ENCODE results near the gene NUDC.
A peak's percentile ranks its signal among the peaks of the same experiment; 100 is the strongest.
"Not testable (repeated sequence)": the region's sequence is repeated elsewhere in the genome, so short reads cannot be mapped to it uniquely, and the experiment has no call there.

The NUDC gene

DNA sequence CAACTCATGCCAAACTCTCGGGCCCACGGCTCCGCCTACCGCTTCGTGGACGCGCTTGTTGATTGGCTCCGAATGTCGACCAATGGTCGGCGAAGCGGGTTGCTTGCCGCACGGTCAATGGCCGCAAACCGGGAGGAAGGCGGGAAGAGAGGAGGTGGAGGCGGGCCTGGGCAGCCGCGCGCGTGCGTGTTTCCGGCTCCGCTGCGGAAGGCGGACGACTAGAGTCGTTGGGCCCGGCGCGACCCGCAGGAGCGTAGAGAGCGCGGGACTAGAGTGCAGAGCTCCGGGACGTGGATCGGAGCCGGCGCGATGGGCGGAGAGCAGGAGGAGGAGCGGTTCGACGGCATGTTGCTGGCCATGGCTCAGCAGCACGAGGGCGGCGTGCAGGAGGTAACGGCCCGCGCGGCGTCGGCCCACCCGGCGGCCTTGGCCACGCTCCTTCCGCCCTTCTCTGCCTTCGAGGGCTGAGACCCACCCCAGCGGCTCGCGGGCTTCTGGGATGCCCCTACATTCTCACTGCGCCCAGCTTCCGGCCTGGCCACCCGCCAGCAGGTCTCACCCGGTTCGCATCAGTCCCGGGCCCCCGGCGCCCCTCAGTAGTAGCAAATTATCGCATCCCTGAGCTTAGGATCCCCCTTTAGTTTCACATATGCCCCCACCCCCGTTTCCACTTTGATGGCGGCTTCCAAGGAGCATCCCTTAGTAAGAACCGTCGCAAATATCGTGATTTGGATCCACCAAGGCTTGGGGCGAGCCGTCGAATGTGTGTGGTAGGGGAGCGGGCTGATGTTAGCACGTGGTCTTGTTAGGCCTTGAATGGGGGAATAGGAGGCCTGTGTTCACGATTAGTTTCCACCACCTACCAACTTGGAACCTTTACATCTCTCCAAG, at the start of gene NUDC:
NUDC (plus strand) TSS at position 204 of the 891 bp plus-strand sequence; CDS start at position 310, 106 bp downstream.
- DNase-seq: peak; percentile 97

DNA sequence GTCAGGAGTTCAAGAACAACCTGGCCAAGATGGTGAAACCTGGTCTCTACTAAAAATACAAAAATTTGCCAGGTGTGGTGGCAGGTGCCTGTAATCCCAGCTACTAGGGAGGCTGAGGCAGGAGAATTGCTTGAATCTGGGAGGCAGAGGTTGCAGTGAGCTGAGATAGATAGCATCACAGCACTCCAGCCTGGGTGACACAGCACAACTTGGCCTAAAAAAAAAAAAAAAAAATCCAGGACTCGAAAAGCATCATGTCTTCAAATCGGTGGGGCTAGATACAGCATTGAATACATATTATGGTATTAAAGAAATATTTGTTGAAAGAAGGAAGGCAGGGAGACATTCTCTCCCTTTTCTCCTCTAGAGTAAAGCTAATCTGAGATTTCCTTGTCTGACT, 48.4 kb upstream of the NUDC start:
- DNase-seq: not testable (repeated sequence)

DNA sequence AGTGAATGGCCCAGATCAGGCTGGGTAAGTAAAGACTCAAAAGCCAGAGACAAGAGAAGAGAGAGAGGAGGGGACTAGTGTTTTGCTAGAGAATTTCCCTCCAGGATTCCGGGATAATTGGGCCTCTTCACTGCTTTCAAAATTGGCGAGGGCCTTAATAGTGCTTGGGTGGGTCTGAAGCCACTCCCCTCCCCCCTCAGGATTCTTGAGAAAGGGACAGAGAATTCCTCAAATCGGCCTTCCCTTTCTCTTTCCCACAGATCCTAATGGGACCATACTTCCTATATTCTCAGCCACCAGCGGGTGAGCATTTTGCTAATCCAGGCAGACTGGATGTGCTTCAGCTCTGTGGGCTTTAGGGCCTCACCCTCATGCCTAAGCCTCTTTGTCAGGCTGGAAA, 46.6 kb upstream of the NUDC start:
- no peak for DNase-seq

DNA sequence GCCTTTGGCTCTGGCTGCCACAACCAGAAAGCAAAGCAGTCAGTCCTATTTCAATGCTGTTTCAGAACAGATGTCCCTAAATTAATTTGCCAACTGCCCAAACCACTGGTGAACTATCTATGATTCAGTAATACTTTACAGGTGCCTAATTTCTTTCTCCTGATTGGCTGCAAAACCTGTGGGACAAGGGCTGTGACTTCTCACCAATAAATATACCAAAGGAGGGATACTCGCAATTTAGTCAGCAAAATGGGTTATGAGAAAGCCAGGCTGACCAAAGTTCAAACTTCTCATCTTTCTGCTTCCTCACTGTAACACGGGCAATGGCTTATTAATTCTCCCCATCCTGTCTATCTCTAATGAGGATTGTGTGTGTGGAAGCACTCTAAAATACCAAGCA, 44.2 kb upstream of the NUDC start:
- no peak for DNase-seq

DNA sequence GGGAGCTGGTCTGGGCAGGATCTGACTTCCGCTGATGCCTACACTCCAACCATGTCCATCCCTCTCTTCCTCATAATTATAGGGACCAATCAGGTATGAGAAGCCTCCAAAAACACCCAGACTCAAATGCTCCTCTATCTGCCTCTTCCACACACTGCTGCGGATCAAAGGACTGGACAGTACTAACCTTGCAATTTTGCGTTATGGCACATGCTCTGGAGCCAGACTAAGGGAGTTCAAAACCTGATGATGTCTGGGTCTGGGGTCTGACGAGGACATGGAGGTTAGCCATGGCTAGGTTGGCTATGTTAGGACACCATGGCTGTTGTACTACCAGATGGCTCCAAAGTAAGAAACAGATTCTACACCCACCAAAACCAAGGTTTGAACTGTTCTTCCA, 41.8 kb upstream of the NUDC start:
- DNase-seq: no peak

DNA sequence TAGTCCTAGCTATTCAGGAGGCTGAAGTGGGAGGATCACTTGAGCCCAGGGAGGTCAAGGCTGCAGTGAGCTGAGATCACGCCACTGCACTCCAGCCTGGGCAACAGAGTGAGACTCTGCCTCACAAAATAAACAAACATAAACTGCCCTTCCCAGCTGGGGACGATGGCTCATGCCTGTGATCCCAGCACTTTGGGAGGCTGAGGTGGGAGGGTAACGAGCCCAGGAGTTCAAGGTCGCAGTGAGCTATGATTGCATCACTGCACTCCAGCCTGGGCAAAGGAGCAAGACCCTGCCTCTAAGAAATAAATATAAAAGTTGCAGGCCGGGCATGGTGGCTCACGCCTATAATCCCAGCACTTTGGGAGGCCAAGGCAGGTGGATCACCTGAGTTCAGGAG, 39.9 kb upstream of the NUDC start:
- DNase-seq: not testable (repeated sequence)

DNA sequence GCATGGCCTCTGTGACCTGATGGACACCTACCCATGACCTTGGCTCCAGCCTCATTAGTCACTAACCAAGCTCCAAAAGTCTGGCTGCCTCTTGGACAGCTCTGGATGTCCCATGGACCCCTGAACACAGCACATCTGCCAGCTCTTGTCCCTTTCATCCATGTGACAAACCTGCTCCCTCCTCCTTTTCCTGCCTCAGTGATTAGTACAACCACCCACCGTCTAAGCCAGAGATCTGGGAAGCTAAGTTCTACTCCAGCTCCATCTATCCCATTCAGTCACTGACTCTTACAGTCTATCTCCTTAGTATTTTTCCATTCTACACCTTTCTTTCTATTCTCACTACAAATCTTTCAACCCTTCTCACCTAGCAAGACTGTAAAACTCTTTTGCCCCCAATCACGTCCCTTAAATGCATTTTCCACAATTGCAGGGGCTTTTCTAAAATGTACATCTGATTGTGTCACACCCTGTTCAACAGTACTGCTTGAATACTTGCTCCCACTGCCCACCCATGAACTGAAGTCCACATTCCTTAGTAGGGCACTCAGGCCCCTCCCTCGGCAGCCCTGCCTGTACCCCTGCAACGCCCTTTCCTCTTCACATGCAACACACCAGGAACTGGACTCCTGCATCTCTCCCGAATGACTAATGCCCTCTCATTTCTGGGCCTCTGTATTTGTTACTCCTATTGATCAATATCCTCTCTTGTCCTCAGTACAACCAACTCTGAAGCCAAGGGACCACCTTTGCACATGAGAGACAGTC, 38.7 kb upstream of the NUDC start:
- DNase-seq: no peak

DNA sequence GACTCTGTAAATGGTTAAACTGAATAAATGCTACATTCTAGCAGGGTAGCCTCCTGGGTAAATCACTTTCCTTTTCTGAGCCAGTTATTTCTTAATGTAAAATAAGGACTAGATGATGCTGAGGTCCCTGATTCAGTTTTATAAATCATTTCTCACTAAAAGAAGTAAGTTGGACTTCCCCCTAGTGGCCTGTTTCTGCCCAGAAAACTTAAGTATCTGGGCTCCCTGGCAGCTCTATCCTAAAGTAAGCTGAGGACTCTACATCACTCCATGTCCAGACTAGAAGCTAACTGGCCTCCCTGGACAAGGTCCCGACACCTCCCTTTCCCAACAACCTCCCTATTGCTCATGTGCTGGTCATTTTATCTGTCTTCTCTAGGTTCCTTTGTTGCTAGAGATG, 34.4 kb upstream of the NUDC start:
- DNase-seq: no peak

DNA sequence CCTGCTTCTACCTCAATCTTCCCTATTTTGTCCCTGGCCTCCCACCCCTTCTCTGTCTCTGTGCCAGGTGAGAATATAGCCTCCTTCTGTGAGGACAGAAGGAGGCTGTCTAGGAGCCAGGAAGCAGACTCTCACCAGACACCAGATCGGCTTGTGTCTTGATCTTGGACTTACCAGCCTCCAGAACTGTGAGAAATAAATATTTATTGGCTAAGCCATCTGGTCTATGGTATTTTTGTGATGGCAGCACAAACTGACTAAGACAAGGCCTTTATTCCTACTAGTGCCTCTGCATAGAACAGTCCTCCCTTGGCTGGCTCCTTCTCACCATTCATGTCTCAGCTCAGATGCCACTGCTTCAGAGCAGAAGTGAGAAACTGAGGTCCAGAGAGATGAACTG, 33.3 kb upstream of the NUDC start:
- DNase-seq: no peak

DNA sequence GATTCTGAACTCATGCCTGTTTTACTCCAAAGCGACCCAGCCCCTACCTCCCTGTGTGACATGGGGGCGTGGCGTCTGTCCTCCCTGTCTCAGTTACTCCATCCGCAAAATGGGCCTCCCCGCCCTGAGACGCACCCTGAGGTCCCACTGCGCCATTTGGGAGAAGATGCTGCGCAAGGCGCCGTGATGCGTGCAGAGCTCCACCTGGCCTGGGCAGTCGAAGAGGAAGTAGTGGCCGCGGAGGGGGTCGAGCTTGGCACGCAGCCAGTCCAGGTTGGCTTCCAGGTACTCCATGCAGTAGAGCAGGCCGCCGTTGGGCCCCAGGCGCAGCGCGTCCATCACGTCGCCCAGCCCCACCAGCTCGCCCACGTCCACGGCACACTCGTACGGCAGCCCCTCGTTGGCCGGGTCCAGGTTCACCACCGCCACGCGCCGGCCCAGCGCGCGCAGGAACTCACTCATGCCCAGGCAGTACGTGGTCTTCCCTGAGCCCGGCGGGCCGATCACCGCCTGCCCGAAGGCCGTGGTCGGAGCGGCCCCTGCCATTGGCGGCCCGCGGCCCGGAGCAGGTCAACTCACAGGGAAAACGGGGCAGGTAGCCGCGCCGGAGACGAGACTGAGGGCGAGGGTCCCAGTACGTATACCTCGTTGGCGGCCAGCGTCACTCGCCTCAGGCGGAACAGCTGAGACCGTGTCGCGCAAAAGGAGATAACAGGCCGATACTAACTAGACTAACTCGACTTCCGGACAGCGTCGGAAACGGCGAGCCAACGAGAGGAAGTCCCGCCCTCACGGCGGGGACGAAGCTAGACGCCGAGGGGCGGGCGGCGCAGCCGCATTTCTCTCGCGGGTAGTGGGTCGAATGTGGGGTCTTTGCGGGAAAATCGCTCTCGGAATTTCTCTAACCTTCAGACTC, 31.7 kb upstream of the NUDC start, which contains the start of gene GPN2:
GPN2 (minus strand) TSS at position 733 of the 916 bp plus-strand sequence; CDS start at position 546, 187 bp downstream.
- peak; percentile 52 for DNase-seq

DNA sequence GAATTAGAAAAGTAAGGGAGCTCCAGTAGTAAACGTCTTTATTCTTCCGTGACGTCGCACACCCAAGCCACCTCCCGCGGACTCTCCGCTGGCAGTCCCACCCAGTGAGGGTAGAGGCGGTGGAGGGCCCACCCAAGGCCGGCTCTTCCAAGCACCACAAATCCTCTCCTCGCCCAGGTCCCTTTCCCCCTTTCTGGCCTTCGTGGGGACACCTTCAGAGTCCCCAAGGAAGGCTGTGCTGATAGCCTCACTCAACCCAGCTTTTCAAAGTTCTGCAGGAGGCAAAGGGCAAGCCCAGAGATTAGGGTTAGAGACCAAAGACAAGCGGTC, 31.1 kb upstream of the NUDC start:
- DNase-seq: no peak

DNA sequence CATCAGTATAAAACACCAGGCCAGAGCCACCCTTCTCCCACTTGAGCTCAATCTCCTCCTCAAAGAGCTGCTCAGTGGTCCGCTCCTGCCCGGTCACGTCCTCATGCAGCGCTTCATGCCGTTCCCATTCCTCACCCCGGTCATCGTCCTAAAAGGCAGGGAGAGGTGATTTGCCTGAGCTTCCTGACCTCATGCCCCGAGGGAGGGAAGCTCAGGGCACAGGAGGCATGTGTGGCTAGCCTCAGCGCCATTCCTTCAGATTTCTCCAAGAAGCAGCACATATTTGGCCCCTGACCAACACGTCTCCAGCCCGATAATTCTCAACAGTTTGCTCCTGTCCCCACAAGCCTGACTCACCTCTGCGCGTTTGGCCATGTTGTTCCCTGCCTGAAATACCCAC, 27.3 kb upstream of the NUDC start:
- no peak for DNase-seq

DNA sequence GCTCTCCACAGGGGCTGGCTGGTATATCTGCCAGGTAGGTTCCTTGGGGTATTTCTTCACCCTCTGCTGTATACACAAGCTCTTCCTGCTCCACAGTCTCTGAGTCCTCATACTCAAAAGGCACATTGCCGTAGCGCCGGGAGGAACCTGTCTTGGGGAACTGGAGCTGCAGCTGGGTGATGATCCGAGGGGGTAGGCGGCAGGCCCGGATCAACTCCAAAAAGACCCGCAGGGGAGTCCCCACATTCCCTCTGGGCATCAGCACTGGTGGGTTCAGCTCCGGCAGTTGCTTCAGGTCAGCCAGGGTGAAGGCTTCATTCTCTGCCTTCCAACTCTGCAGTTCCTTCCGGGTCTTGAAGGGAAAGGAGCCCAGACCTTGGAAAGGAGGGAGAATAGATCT, 24.2 kb upstream of the NUDC start:
- no peak for DNase-seq

DNA sequence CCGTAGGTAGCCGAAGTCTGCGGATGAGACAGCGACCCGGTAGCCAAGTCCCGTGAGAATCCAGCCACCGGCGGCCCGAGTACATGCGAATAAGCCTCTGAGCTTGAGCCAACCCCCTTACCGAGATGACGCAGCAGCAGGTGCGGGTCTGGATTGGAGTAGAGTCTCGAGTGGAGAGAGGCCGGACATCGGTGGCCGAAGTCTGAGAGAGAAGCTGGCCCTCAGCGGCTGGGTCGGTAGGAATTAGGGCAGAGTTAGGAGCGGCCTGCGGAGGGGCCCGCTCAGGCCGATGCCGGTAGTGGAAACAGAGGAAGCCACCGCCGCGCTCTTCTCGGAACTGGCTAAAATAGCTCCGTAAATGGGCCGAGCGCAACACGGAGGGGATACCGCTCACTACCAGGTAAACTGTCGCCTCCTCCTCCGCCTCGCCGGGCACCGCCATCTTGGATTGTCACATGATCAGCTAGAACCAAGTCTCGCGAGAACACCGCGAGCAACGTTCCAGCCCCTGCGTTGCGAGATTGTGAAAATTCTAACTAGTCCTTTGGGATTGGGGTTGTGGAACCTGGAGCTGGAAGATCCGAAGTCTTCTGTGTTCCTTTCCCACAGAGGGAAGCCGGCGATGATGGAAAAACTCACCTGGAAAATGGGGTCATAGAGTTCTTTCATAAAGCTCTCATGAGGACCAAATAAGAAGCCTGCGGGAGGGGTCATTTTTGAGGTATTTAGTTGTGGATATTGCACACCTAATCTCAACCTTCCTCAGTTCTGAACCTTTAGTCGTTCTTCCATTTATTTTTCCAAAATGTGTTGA, 21.3 kb upstream of the NUDC start, which contains the start of gene GPATCH3:
GPATCH3 (minus strand) TSS at position 467 of the 814 bp plus-strand sequence; CDS start at position 442, 25 bp downstream.
- peak; percentile 91 for DNase-seq

DNA sequence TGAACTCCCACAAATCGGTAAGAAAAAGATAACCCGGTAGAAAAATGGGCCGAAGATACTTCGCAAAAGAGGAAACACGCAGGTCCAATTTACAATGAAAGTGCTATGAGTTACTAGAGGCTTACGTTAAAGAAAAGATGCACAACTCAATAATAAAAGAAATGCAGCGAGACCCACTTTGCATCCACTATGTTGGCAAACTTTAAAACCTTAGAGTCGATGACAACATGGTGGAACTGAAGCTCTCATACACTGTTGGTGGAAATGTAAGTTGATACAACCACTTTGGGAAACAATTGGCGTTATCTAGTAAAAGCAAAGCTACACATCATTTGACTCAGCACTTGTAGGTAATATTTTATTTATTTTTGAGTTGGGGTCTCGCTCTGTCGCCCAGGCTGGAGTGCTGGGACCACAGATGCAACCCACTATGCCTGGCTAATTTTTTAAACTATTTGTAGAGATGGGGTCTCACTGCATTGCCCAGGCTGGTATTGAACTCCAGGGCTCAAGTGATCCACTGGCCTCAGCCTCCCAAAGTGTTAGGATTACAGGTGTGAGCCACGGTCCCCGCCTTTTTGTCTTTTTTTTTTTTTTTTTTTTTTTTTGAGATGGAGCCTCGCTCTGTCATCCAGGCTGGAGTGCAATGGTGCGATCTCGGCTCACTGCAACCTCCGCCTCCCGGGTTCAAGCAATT, 20.6 kb upstream of the NUDC start:
- DNase-seq: no peak

DNA sequence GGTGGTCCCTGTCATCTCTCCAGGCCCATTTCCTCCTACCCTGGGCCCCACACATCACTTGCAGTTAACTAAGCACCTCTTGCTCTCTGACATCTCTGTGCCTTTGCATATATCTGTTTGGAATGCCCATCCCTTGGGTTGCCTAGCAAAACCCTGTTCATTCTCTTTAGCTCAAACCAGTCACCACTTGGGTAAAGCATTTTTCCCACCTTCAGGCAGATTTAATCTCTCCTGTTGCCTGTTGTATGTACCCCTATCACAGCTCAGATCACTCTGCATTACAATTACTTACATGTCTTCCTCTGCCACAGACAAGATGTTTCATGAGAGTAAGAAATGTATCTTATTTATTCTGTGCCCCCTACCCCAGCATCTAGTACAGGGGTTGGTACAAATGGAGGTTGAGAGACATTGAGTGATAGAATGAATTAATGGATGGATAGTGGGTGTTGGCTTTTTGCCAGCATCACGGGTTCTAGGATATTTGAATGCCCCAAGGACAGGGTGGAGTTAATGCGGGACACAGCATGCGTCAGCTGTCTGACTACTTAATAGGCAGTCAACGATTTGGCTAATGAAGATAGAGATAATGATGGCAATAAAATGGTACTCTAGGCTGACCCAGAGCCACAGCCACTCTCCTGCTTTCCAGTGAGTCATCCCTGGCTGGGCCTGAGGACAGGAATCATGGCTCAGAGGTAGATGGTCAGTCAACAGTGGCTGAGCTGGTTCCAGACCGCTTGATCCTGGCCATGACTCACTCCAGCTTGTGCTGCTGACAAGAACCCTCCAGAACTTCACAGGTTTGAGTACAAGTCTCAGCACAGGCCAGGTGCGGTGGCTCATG, 14.2 kb upstream of the NUDC start:
- no peak for DNase-seq

DNA sequence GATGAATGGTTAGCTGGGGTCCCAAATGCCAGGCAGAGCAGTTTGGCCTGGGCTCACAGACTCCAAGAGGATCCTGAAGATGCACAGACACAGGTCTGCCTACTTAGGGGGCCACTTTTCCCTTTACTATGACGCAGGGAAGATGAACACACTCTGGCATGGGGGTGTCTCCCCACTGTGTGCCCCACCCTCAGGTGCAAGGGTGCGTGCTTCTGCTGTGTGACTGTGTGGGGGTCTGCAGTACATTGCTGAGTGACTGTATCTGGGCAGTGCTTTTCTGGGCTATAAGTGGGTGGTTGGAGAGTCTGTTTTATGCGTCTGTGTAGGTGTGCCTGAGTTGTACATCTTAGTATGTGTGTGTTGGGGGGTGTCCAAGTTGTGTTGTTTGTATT, 11.6 kb upstream of the NUDC start:
- DNase-seq: no peak

DNA sequence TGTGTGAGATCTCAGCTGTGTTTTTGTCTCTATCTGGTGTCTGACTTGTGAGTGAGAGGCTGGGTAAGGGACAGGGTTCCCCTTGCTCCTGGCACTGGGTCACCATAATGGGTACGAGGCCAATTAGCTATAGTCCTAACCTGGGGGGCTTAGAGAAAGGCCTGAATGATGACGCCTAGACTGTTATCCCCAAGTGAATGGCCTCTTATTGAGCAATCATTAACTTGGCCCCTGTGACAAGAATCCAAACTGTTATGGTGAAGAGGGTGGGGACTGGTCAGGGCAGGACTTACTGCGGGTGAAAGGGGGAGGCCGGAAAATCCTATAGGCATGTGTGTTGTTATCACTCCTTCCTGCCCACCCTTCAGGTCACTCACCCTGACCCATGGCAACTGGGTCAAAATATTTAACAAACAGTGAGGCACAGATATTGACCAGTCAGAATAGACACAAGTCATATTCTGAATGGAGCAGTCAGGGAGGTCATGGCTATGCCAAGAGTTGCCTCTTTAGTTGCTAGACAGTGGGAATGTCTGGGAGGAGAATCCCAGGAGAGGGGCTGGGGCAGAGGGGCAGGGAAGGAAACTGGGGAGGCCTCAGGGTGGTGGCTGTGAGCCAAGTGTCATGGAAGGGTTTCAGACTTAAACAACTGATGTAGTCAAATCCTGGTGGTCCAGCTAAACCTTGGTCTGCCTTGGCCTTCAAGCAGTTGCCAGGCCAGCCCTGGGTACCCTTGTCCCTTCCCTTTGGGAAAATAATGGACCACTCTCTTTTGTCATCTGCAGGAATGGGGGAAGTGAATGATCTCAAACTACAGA, 11.0 kb upstream of the NUDC start:
- DNase-seq: no peak

DNA sequence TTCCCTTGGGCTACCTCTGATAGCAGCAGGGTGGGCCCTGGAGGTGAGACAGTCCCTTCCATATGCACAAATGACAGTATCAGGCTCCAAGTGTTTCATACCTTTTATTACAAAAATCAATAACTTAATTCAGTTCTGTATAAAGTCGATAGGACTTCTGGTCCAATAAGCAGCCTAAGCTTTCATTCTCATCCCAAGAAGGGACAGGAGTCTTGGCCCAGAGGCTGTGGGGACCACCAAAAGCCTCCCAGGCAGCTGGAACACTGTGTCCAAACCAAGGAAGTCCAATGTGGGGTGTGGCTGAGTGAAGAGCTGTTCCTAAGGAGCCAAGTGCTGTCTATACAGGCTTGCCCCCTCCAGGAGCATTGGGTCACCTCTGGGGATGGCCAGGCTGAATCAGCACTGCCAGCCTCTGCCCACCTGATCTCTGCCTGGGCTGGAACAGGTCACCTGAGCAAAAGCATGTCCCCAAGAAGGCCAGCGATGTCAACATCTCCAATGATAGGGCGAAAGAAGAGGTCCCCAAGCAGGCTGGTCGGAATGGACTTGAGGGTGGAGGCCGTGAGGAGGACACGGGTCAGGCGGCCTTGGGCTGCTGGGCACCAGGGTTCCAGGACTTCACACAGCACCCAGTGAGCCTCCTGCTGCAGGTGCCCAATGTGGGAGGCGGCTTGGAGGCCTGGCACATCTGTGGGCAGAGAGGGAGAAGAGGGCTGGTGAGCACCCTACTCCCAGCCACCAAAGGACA, 10.0 kb upstream of the NUDC start:
- DNase-seq: no peak
